HG03378 (cell line): ENCODE results near the gene TMEM178B.

Source experiments
- ATAC-seq: cut with Tn5 transposase; IDR thresholded peaks from one replicate; pipeline ENCODE4 v1.9.1; 2021; ENCODE audit warnings: mild to moderate bottlenecking, moderate library complexity; ENCODE audit not compliant: unreplicated experiment

The TMEM178B gene

DNA sequence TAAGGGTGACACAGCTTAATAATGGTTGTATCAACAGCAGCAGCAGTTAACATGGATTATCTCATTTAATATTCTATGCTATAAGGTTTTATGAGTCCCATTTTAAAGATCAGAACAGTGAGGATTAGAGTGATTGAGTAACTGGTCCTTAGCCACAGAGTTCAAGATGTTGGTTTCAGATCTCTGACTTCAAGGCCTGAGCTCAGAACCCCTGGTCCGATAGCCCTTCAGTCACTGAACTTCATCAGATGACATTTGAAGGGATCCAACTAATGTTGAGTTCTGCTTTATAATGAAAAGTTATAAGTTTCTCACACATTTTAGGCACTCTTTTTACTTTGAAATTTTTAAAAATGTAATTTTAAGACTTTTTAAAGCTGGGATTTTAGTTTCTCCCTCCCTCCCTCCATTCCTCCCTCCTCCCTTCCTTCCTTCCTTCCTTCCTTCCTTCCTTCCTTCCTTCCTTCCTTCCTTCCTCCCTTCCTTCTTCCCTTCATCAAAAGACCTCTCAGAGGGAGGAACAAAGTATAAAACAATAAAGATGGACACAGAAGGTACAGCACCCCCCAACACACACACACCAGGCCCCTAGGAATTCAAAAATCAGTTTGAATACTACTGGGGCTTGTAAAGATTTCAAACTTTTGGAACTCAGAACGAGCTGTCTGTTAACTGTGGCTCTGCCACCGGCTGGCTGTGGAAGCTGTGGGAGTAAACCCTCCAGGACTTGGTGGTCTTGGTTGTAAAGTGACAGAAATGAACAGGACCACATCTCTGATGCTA, 270.5 kb downstream of the TMEM178B start:
- ATAC-seq = no peak

DNA sequence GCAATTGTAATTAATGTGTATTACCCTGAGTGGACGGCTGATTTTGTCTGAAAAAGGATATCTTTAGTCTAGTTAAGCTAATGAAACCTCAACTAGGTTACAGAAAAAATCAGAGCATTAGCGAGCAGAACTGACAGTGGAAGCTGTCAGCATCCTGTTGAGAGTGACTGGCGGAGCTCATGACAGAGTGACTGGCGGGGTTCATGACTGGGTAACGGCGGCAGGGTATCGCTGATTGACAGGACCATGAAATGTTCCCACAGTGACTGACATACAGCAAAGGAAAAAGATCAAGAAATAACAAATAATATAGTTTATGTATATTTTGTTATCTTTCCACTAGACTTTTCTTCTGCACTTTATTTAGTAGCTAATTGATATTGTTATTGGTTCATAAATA, 274.9 kb downstream of the TMEM178B start:
- ATAC-seq = no peak

DNA sequence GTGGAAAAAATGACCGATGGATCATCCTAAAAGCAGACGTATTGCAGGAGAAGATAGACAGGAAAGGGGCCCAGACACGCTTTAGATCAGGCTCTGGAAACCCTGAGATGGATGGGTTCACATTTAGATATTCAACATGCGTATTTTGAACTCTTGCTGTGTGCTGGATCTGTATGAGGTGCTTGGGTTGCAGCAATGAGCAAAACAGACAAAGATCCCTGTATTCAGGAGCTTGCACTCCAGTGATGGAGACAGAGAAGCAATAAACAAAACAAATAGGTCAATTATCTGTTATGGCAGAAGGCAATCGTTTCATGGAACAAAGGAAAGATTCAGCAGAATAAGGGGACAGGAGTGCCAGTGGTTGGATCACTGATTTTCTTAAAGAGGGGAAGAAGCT, 275.5 kb downstream of the TMEM178B start:
- ATAC-seq = no peak

DNA sequence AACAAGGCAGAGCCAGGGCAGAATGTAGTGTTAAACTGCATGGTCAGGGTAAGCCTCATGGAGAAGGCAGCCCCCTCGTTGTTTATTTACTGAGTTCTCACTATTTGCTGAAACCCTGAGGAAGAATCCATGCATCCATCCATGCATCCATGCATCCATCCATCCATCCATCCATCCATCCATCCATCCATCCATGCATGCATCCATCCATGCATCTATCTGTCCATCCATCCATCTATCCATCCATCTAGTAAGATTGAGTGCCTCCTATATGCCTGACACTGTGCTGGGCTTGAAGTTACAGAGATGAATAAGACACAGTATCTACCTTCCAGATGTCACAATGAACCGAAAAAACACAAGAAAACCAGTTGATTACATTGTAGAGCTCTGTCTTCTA, 275.9 kb downstream of the TMEM178B start:
- ATAC-seq = no peak

DNA sequence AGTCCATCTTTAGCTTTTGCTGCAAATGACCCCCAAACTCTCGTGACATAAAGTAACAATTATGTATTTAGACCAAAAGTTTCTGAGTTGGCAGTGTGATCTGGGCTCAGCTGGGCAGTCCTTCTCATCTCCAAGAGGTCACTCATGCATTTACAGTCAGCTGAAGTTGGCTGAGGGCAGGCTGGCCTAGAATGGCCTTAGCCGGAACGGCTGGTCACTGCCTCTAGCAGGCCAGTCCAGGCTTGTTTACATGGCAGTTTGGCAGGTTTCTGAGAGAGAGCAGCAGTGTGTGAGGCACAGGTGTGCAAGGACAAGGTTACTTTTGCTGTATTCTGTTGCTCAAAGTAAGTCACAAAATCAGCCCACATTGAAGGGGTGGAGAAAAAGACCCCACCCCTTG, 277.3 kb downstream of the TMEM178B start:
- ATAC-seq = no peak

DNA sequence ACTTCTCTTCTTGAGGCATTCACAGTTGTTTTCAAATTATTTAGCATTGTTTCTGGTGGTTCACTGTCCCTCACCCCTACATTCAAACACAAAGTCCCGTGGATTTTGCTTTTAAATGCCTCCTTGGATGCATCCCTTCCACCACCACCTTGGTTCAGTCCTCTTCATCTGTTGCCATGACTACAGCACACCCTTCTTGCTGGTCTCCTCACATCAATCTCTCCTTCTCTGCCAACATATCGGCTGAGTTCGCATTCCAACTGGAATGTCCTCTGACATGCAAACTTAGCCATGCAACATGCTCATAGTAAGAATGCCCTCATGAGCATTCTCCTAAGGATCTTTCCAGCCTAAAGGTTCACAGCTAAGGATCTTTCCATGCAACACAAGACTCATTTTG, 279.1 kb downstream of the TMEM178B start:
- ATAC-seq = no peak

DNA sequence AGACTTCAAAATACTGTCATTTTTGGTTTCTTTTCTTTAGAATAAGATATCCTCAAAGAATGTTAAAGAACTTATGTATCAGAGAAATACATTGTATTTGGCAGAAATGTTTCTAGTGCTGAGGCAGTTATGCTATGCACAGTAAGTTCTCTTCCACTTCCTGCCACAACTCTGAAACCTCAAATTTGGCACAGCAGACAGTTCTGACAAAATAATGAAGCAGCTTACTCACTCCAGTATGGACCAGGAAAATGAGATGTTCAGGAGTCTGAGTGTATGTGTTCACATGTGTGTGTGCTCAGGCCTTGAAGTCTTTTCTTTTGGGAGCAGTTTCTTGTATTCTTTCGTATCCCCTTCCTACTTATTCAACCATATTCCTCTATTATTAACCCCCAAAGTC, 280.4 kb downstream of the TMEM178B start:
- ATAC-seq = no peak

DNA sequence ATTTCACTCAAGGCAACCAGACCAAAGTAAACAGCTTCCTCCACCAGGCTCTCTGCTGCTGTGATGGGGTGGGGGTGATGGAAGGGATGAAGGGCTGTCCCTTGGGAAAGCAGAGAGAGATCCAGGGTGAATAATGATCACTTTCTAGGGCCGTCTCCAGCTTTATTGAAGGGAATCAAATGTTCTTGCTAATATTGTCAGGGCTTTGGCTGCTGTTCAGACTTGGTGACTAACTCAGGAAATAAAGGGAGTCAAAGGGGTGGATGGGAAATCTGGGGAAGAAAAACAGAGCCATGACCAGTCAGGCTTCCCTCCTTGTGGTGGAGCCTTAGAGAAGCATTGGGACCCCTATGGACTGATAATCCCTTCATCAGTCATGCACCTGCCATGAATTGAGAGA, 281.2 kb downstream of the TMEM178B start:
- no peak for ATAC-seq

DNA sequence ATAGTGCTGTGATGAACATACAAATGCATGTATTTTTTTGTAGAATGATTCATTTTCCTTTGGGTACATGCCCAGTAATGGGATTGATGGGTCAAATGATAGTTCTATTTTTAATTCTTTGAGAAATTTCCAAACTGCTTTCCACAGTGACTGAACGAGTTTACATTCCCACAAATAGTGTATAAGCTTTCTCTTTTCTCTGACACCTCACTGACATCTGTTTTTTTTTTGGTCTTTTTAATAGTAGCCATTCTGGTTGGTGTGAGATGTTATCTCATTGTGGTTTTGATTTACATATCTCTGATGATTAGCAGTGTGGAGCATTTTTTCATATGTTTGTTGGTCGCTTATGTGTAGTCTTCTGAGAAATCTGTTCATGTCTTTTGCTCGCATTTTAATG, 282.3 kb downstream of the TMEM178B start:
- ATAC-seq = no peak

DNA sequence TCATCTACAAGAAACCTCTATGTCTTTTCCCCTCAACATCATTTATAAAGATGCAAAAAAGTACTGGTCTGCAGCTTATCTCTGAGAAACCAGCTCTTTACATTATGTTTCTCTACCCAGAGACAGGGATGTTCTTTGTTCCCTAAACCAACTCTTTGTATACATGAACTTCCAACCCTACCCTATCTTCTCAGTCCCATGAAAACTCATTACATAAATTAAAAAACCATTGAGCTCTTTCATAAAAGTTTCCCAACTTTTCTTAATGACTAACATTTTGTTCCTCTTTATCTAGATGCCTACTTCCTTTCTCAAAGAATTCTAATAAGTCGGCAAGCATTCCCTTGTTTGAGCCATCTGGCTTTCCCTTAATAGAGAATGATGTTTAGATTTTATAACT, 284.5 kb downstream of the TMEM178B start:
- ATAC-seq = no peak

DNA sequence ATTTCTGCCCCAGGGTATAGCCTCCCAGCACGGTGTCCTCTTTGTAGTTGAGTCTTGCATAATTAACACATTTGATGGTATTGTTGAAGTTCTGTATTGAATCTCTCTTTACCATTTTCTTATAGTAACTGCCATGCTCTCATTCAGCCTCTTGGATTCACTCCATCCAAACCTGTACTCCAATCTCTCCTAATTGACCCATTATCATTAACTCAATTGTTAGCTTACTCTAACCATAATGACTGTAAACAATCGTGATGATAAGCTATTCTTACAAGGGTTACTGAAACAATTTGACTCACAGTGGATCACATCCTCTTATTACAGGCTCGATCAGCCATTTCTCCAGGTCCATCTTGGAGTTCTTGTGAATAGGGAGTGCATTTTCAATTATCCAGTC, 285.4 kb downstream of the TMEM178B start:
- no peak for ATAC-seq

DNA sequence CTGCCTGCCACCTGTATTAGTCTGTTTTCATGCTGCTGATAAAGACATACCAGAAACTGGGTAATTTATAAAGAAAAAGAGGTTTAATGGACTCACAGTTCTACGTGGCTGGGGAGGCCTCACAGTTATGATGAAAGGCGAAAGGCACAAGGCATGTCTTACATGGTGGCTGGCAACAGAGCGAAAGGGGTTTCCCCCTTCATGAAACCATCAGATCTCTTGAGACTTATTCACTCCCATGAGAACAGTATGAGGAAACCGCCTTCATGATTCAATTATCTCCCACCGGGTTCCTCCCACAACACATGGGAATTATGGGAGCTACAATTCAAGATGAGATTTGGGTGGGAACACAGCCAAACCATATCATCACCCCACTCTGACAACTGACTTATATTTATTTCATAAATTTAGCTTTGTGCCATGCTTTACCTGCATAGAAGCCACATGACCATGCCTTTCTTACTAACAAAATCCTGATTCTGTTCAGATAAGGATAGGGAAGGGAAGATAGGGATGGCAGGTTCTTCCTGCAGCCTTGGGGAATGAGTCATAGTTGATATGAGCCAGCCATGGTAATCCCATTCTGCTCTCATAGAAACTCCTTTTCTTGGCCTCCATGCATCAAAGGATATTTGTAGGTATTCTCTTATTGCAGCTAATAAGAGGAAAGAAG, 286.0 kb downstream of the TMEM178B start:
- ATAC-seq = no peak

DNA sequence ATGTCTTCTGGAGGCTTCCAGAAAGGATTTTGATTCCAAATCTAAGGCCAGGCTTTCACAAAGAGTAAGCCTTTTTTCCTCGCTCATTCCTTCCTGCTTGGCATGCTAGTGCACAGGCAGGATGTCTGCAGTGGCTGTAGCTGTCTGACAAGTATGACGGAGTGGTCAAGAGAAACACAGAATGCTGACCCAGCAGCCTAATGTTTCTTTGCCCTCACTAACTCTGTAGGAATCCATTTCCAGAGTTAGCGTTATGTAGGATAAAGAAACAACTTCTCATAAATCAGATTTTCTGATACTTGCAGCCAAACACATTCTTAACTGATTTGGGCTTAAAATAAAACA, 286.5 kb downstream of the TMEM178B start:
- ATAC-seq = no peak

DNA sequence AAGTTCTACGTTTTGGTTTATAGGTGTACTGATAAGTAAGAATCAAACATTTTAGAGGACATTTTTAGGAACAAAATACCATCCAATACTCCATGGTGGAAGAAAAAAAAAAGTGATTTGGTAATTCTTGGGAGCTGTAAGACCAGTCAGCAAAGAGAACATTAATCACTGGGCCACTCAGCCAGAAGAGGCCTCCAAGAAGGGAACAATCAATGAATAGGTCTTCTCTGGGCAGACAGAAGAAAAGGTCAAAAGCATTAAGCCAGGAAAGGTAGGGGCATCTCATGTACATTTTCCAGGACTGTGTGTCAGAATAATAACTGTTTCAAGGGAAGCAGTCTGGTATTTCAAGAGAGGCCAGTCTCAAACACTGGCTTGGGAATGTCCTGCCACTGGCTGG, 286.9 kb downstream of the TMEM178B start:
- ATAC-seq = no peak

DNA sequence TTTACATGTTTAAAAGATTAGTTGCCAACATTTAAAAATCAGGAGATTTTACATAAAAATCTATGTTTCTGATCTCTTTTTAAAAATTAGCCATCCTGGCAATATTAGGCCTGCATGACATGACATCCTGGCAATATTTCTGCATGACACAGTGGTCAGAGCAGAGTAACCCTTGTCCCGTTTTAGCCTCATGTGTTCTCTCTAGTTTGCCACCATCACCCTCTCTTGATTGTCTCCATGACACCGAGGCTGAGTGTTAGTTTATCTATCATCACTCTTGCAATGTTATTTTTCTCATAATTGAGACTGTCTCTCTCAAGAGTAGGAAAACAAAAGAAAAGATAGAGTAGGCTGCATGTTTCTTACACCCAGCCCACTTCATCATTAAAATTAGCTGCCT, 287.6 kb downstream of the TMEM178B start:
- no peak for ATAC-seq

DNA sequence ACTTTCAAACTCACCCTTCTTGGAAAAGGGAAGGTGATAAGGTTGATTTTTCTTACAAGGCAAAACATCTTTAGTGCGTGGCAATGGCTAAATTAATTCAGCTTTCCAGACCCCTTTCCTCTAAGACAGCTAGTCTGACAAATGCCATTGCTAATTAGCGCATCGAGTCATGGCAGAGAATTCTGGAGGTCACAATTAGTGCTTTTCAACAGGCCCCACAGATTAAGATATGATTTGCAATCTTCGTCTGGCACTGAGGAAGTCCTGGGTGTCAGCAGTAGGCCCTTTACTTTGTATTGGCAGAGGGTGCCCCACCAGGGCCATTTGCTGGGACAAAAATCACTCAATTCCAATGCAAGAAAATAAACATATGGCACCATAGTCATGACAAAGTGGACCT, 288.1 kb downstream of the TMEM178B start:
- no peak for ATAC-seq

DNA sequence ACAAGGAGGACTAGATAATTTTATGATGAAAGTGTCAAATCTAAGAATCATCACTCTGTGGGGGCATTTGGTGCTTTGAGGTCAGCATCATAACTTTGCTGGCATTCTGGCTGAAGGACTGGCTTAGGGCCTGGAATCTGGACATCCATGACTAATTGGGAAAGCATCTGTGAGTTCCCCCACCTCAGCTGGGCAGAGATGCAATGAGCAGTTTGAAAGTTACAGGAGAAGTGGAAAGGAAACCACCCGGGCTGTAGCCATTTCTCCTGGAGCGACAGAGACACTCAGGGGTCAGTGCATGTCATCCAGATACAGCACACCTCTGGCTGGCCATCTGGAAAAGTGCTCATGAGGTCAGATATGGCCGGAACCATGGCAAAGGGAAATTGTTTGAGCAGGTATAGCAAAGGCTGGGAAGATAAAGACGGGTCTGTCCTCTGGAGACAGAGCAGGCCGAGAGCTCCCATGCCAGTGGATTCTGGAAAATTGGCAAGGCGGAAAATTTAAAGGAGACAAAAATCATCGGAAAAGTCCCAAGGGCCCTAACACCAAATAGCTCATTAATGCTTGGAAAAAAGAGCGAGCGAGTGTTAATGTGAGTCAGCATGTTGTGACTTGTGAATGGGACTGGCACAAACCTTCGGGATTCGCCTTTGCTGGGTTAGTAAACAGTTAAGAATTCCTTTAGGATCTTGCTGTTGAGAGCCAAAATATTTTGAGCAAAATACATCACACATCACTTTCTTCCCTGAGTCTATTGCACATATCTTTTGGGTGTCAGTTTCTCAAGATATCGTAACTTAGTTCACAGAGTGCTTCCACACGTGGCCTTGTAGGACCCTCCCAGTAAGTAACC, 288.9 kb downstream of the TMEM178B start:
- no peak for ATAC-seq

DNA sequence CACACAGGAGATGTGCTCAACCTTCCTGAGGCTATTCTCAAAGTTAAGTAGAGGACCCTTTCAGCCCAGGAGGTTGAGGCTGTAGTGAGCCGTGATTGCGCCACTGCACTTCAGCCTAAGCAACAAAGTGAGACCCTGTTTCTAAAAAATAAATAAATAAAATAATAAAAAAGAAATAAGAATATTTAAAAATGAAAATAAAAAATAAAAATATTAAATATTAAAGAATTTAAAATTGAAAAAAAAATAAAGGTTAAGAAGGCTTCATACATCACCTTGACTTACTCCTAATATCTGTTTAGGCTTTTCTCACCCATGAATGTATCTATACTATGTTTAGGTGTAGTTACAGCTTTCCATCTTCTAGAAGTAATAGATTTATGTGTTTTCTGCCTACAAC, 289.9 kb downstream of the TMEM178B start:
- no peak for ATAC-seq

DNA sequence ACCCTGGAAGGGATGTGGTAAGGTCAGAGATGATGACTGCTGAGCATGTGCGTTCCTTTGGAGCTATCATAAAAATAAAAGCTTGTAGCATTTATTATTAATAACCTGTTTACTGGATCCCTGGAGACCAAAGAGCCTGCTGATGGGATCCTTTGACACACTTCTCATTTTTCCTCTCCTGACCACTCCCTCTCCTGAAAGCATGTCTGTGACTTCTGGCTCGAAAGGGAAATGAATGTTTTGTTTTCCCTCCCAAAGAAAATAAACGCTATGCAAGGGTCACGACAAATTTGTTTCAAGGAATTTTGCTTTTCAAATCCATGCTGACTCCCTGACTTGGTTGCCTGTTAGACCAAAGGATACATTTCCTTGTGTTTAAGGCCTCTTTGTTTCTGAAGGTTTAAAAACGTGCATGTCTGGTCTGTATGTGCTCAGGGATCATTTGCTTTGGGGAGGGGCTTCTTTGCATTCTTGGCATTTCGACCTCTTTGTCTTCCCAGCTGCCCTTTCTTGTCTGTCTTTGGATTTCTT, 292.3 kb downstream of the TMEM178B start:
- ATAC-seq = no peak

DNA sequence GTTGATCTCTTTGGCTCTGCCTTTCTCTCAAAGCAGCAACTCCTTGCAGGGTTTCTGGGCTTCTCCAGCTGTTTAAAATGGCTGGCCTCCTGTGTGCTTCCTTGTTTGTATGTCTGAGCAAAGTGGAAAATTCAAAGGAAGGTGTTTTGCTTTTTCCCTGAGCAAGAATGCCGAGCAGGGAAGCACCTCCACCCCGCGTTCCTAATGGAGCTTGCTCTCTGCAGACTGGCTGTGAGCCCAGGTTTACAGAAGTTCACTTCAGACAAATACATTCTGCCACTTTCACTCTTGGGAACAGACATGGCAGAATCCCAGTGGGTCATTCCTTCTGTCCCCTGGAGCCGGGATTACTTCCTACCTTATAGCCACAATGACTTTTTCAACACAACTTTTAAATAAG, 295.6 kb downstream of the TMEM178B start:
- ATAC-seq = no peak

DNA sequence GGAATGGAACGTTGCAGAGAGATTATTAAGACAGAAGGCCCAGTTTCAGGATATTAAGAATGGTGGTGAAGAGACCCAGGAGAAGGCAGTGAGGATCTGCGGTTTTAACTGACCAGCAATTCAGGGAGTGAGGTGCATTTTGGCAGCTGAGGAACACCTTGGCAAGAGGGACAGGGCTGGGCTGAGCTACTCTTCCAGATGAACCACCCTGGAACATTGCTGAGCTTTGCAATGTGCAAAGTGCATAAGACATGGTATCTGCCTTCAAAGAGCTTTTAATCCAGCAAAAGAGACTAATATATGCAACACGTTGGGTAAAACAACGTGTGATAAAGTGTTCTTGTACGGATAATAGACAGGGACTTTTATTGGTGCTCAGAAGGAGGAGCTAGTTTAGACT, 296.3 kb downstream of the TMEM178B start:
- no peak for ATAC-seq

DNA sequence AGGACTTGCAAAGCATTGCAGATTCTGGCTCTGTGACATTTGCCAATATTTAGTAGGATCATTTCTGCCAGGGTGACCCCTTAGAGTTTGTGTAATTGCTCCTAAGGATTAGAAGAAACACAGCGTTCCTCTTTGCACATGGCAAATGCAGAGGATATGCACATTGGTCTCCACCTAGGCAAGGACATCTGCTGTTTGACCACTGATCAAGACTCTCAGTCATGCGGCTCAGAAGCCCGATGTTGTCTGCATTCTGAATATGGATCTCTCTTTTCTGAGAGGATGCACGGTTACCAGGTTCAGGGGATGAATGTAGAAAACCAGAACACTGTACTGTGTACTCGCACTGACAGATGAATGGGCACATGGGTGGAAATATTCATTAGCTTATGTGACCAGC, 296.8 kb downstream of the TMEM178B start:
- no peak for ATAC-seq
